HepG2 (cell line): ENCODE results near the gene GPR39. TPM values are rescaled to one million over a fixed set of nuclear protein-coding genes. Genes with fewer than 3 reads are reported as not detected.

Experiments used
- ATAC-seq: fragments of 200-7000 bp; cut with Tn5 transposase; 3 replicates; pipeline ENCODE4 v1.9.1; 2020; ENCODE audit warnings: mild to moderate bottlenecking, moderate library complexity
- BruUV-seq: library from RNA; stranded (reverse); fragments of 400-500 nt; replicated peaks from 2 replicates; lab custom pipeline; 2021; lab: Mats Ljungman, UMichigan
- CTCF ChIA-PET: fragments of 300-600 bp; formaldehyde crosslinking; extraction: SDS; loops from one replicate; lab custom pipeline; 2021; ENCODE audit warnings: low total read pairs, inconsistent platforms, low intra/inter-chr PET ratio; lab: Yijun Ruan, JAX
- POLR2A ChIA-PET: fragments of 350-600 bp; sonication (Branson Sonifier 250); formaldehyde crosslinking; loops from one replicate; lab custom pipeline; 2020; ENCODE audit warnings: antibody characterized with exemption, inconsistent platforms; lab: Yijun Ruan, JAX
- DNase-seq: peaks from one replicate; pipeline ENCODE4 v3.0.0-alpha.2; 2015; ENCODE audit warnings: low spot score
- FAIRE-seq: peaks from 3 replicates; lab custom pipeline; 2011; peaks lifted over from hg19 to GRCh38; lab: Jason Lieb, UNC
- H2AFZ ChIP-seq: one replicate; pipeline ENCODE4 v1.6.1; 2011; ENCODE audit warnings: low read length, inconsistent platforms
- H3K27ac ChIP-seq: fragments of 300-600 bp; 3 replicates; pipeline ENCODE4 v1.8.0; 2011; ENCODE audit warnings: mixed run types, mild to moderate bottlenecking, mixed read lengths, low read length, inconsistent platforms; ENCODE audit not compliant: insufficient read depth; ENCODE audit errors: extremely low read length
- H3K27me3 ChIP-seq, 2 experiments: fragments of 200-600 bp in 1 of 2; 2 replicates in 1 of 2; 3 replicates in 1 of 2; pipeline versions ENCODE4 v1.6.0 to v1.8.0; 2011; ENCODE audit warnings: low read length in 2 of 2, mild to moderate bottlenecking in 2 of 2, moderate library complexity in 2 of 2, inconsistent platforms in 1 of 2; ENCODE audit not compliant: insufficient read depth in 2 of 2, control insufficient read depth in 1 of 2
- H3K36me3 ChIP-seq, 2 experiments: fragments of 200-600 bp in 1 of 2; replicated peaks in 1 of 2; 2 replicates in 1 of 2; 3 replicates in 1 of 2; pipeline versions ENCODE4 v1.5.1 to v1.8.0; 2011; ENCODE audit warnings: low read length in 2 of 2, inconsistent platforms in 1 of 2; ENCODE audit not compliant: insufficient read depth in 2 of 2, control insufficient read depth in 1 of 2
- H3K4me1 ChIP-seq: 2 replicates; pipeline ENCODE4 v1.5.1; 2012; ENCODE audit warnings: low read length, inconsistent platforms; ENCODE audit not compliant: insufficient read depth
- H3K4me2 ChIP-seq: 2 replicates; pipeline ENCODE4 v1.6.0; 2011; ENCODE audit warnings: low read depth, low read length, inconsistent platforms
- H3K4me3 ChIP-seq, 3 experiments: fragments of 200-600 bp in 1 of 3; sonication (generic), shearing (Covaris generic) in 1 of 3; replicated peaks in 1 of 3; 2 replicates each; pipeline ENCODE4 v1.5.1; 2011 to 2016; ENCODE audit warnings: low read length in 3 of 3, inconsistent platforms in 2 of 3, low read depth in 2 of 3, mild to moderate bottlenecking in 2 of 3, control low read depth in 1 of 3, mixed read lengths in 1 of 3; ENCODE audit not compliant: insufficient read depth in 1 of 3
- H3K79me2 ChIP-seq: one replicate; pipeline ENCODE4 v1.6.1; 2011; ENCODE audit warnings: low read length, inconsistent platforms; ENCODE audit not compliant: insufficient read depth
- H3K9ac ChIP-seq: 2 replicates; pipeline ENCODE4 v1.6.0; 2011; ENCODE audit warnings: mild to moderate bottlenecking, low read depth, low read length, inconsistent platforms; ENCODE audit not compliant: insufficient read depth
- H3K9me3 ChIP-seq: 2 replicates; pipeline ENCODE4 v1.5.1; 2012; ENCODE audit warnings: mild to moderate bottlenecking, low read length
- H4K20me1 ChIP-seq: 2 replicates; pipeline ENCODE4 v1.6.0; 2011; ENCODE audit warnings: inconsistent platforms, mild to moderate bottlenecking, low read length, moderate library complexity; ENCODE audit not compliant: insufficient read depth
- CBFB ChIP-seq: sonication (generic); formaldehyde crosslinking; IDR thresholded peaks from 2 replicates; pipeline ENCODE4 v1.4.0; 2020; ENCODE audit warnings: missing genetic modification reagents
- DNMT1 ChIP-seq: sonication (generic); formaldehyde crosslinking; IDR thresholded peaks from 2 replicates; pipeline ENCODE4 v1.5.1; 2020; ENCODE audit warnings: mild to moderate bottlenecking, missing genetic modification reagents
- FOXA3 ChIP-seq: IDR thresholded peaks from 2 replicates; pipeline ENCODE4 v1.6.1; 2016; ENCODE audit warnings: missing genetic modification reagents, missing compliant biosample characterization
- LCORL ChIP-seq, 2 experiments: fragments of 450-650 bp in 1 of 2; sonication (generic) in 1 of 2; formaldehyde crosslinking in 1 of 2; IDR thresholded peaks; 2 replicates each; pipeline versions ENCODE4 v1.5.0 to v1.6.1; 2017 to 2020; ENCODE audit warnings: antibody characterized with exemption in 1 of 2, missing genetic modification reagents in 1 of 2
- PAF1 ChIP-seq: IDR thresholded peaks from 2 replicates; pipeline ENCODE4 v1.6.1; 2016; ENCODE audit warnings: missing genetic modification reagents, missing compliant biosample characterization
- ZNF766 ChIP-seq: sonication (generic); formaldehyde crosslinking; IDR thresholded peaks from 2 replicates; pipeline ENCODE4 v1.5.0; 2020; ENCODE audit warnings: missing genetic modification reagents, borderline replicate concordance
- WGBS: methylation state at CpG from one replicate; pipeline ENCODE4 v1.1.6; 2017; ENCODE audit warnings: low lambda C conversion rate; 5-methylcytosine and 5-hydroxymethylcytosine counted together
- in situ Hi-C: cut with HindIII; loops from 2 replicates; pipeline ENCODE4 v1.10.0; 2017; ENCODE audit warnings: low pct_unique_long_range_greater_than_20kb; ENCODE audit not compliant: extremely low pct_ligation_motif_present
- intact Hi-C: fragments of 100-400 bp; cut with micrococcal nuclease; formaldehyde crosslinking; loops from one replicate; pipeline ENCODE4 v1.10.0; 2022; ENCODE audit not compliant: unreplicated experiment
- polyA plus RNA-seq, 8 experiments: library from polyadenylated mRNA; depleted of rRNA in 3 of 8; stranded (reverse) in 7 of 8; unstranded in 1 of 8; fragments of >200 nt; fragmentation: Illumina TruSeq in 4 of 8; extraction: Trizol in 4 of 8; gene quantifications; 2 replicates each; pipeline versions ENCODE4 v1.2.1 to v1.2.3, GENCODE V29; 2011 to 2016; ENCODE audit warnings: low read depth in 4 of 8, missing spikeins in 1 of 8, mixed read lengths in 1 of 8; ENCODE audit not compliant: insufficient read depth in 1 of 8
- total RNA-seq, 5 experiments: library from RNA; depleted of rRNA; stranded (reverse); fragments of >200 nt; fragmentation: Illumina TruSeq; extraction: Trizol; gene quantifications; 2 replicates each; pipeline ENCODE4 v1.2.3, GENCODE V29; 2016; ENCODE audit warnings: low read depth in 1 of 5
- TF ChIP-seq, protein P1 (sequence below): sonication (generic); formaldehyde crosslinking; IDR thresholded peaks from 2 replicates; pipeline ENCODE4 v1.8.1; 2023; ENCODE audit warnings: mild to moderate bottlenecking, missing genetic modification reagents
- TF ChIP-seq, protein P2 (sequence below): sonication (generic); formaldehyde crosslinking; conservative IDR thresholded peaks from 2 replicates; pipeline ENCODE4 v1.8.0; 2022; ENCODE audit warnings: mild to moderate bottlenecking, moderate library complexity, missing genetic modification reagents
- TF ChIP-seq, protein P3 (sequence below): IDR thresholded peaks from 2 replicates; pipeline ENCODE4 v1.6.1; 2016; ENCODE audit warnings: low read depth, borderline replicate concordance

GPR39 gene
- total and polyA plus RNA-seq, 2 of the 13 experiments (the other 11 are each of a cell fraction or from before 2014, with no cell fraction given), result 0.16 to 0.62 TPM

DNA sequence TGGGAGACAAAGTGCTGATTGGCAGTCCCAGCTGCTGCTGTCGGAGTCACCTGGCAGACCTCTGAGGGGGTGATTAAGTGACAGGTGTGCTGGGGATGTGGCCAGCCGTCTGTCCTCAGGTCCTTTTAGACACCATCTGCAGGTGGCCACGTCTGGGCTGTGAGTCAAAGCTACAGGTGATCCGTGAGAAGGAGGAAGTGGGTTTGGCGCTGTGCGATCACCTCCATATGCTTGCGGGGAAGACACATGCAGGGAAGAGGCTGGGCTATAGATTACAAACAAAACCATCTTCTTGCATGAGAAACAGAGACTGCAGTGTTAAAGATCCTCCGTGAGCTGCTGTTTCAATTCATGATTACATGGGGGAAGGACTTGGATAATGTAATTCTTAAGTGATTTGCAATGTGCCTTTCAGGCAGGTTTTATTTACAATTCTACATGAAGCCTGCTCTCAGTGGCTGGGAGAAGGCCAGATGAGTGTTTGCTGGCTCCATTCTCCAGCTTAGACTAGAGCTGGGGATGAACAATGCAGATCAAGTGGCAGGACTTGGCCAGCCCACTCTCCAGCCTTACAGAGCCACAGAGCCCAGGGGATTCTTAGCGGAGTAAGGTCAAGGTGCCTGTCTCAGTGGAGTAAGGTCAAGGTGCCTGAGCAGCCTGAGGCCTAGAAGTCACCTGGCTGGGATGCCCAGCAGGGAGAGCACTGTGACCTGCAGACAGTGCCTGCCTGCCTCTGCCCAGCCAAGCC, 165.6 kb downstream of the GPR39 start:
- DNase-seq (no peak), ATAC-seq (no peak), FAIRE-seq (no peak)
- Histone ChIP-seq H3K9ac (no peak overlapping the region), H3K4me3 (no peak overlapping the region), H3K27me3 (no peaks in the 10 kb centered on the region), H2AFZ (no peak overlapping the region), H4K20me1 (no peaks in the 10 kb centered on the region), H3K79me2 (no peaks in the 10 kb centered on the region), H3K27ac (no peak overlapping the region), H3K36me3 (no peaks in the 10 kb centered on the region), H3K9me3 (no peaks in the 10 kb centered on the region), H3K4me1 (no peaks in the 10 kb centered on the region), H3K4me2 (no peak overlapping the region)
- in situ Hi-C loops (no loop called here), intact Hi-C loops (no loop called here)
- no TSS peak for BruUV-seq
- ChIA-PET CTCF (no interaction called here), POLR2A (no interaction called here)
- WGBS, result 58% methylated on average over 9 of the region's 9 CpGs
- TF ChIP-seq, protein P1, sequence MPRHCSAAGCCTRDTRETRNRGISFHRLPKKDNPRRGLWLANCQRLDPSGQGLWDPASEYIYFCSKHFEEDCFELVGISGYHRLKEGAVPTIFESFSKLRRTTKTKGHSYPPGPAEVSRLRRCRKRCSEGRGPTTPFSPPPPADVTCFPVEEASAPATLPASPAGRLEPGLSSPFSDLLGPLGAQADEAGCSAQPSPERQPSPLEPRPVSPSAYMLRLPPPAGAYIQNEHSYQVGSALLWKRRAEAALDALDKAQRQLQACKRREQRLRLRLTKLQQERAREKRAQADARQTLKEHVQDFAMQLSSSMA (CRISPR knock-in tag), result no peak
- TF ChIP-seq, protein P2, sequence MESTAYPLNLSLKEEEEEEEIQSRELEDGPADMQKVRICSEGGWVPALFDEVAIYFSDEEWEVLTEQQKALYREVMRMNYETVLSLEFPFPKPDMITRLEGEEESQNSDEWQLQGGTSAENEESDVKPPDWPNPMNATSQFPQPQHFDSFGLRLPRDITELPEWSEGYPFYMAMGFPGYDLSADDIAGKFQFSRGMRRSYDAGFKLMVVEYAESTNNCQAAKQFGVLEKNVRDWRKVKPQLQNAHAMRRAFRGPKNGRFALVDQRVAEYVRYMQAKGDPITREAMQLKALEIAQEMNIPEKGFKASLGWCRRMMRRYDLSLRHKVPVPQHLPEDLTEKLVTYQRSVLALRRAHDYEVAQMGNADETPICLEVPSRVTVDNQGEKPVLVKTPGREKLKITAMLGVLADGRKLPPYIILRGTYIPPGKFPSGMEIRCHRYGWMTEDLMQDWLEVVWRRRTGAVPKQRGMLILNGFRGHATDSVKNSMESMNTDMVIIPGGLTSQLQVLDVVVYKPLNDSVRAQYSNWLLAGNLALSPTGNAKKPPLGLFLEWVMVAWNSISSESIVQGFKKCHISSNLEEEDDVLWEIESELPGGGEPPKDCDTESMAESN (CRISPR knock-in tag), result no peak
- TF ChIP-seq PAF1 (CRISPR knock-in tag) (no peak), ZNF766 (CRISPR knock-in tag) (no peak), CBFB (CRISPR knock-in tag) (no peak), DNMT1 (CRISPR knock-in tag) (no peak), FOXA3 (CRISPR knock-in tag) (no peak), LCORL (IDR thresholded peaks at IDR 0.05) (no peak), LCORL (CRISPR knock-in tag; IDR thresholded peaks at IDR 0.05) (no peak)
- TF ChIP-seq, protein P3, sequence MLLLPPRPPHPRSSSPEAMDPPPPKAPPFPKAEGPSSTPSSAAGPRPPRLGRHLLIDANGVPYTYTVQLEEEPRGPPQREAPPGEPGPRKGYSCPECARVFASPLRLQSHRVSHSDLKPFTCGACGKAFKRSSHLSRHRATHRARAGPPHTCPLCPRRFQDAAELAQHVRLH (CRISPR knock-in tag), result no peak
- TF ChIP-seq, all 625 proteins: peak for 0
